ENCODE measurements around the gene UGT1A10.

UGT1A10 gene

DNA sequence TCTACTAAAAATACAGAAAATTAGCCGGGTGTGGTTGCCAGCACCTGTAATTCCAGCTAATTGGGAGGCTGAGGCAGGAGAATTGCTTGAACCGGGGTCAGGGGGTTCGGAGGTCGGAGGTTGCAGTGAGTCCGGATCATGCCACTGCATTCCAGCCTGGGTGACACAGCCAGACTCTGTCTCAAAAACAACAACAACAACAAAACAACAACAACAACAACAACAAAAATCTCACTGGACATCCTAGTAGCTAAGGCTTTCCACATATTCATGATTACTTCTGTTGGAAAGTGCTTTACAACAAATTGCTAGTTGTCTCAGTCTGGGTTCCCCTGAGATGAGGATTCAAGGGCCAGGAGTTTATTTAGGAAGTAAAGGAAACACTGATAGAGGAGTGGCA is 137.6 kb downstream of the UGT1A10 start:
- DNase-seq (ENCODE audit: low spot score) = no peak

DNA sequence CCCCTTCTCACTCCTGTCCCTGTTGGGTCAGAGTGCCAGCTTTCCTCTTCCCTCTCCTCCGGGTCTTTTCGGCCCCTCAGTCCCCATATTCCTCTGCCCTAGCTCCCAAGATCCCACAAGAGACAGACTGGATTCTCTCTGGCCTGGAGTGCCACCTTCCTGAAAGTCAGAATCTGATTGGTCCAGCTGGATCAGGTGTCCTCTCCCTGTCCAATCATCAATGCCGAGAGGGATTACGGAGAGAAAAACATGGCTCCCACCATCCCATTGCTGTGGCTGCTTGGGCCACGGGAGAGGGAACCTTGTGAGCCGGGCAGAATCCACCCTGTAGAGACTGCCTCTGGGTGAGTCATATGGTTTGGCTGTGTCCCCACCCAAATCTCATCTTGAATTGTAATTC is 139.2 kb downstream of the UGT1A10 start:
- no peak for DNase-seq (ENCODE audit: low spot score)

DNA sequence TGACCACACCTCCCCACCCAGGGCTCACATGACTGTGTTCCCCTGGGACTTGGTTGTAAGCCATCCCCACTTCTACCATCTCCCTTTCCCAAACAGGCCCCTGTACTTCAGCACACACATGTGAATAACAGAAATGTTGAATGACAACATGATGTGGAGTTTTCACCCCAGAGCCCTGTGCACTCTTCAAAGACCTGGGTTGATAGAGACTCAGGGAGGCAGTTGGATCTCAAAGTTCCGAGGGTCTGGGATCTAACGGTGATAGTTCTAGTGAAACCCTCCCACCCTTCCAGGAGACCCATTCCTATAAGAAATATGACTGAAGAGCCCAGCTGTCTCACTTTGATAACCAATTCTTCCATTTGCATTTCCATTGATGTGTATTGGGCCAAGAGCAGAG is 141.8 kb downstream of the UGT1A10 start, which contains the start of gene MROH2A:
Gene MROH2A, plus strand, starts transcription at position 301 of the 400 bp plus-strand sequence. CDS start 1,029 bp downstream, outside the sequence.
- DNase-seq (ENCODE audit: low spot score) = no peak

DNA sequence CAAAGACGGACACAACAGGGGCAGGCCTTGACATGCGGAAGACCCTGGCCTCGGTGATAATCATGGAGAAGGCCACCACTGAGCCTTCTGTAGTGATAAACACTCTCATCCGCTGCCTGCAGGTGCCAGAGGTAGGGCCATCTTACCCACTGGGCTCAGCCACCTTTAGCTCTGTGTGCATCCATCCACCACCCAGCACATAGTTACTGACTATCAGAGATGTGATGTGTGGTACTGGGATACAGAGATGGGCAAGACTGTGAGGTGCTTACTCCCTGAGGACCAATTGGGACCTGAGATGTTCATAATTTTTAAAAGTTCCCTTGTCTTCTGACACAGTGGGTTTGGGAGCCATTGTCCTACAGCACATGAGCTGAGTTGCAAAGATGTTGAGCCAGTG is 143.5 kb downstream of the UGT1A10 start:
- DNase-seq (ENCODE audit: low spot score) = no peak

DNA sequence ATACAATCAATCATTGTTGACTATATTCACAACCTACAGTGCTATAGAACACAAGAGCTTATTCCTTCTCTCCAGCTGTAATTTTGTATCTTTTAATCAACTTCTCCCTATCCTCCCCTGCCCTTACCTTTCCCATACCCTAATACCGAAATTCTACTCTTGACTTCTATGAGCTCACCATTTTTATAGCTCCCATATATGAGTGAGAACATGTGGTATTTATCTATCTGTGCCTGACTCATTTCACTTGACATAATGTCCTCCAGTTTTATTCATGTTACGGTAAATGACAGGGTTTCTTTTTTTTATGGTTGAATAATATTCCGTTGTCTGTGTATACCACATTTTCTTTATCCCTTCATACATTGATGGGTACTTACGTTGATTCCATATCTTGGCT is 144.5 kb downstream of the UGT1A10 start:
- no peak for DNase-seq (ENCODE audit: low spot score)

DNA sequence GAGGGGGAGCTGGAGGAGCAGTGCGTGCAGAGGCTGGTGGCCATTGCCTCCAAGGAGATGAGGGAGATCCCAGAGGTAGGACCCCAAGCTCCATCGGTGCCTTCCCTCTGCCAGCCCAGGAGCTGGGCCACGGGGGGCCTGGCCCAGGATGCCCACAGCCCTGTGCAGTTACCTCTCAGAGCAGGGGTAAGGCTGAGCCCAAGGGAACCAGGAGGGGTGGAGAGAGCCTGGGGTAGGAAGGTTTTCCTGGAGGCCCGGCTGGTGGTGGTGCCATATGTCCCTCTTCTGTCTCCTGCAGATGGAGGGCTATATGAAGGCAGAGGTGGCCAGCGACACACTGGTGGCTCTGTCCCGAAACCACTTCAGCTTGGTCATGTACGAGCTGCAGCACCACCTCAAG is 153.3 kb downstream of the UGT1A10 start:
- DNase-seq (ENCODE audit: low spot score) = no peak

DNA sequence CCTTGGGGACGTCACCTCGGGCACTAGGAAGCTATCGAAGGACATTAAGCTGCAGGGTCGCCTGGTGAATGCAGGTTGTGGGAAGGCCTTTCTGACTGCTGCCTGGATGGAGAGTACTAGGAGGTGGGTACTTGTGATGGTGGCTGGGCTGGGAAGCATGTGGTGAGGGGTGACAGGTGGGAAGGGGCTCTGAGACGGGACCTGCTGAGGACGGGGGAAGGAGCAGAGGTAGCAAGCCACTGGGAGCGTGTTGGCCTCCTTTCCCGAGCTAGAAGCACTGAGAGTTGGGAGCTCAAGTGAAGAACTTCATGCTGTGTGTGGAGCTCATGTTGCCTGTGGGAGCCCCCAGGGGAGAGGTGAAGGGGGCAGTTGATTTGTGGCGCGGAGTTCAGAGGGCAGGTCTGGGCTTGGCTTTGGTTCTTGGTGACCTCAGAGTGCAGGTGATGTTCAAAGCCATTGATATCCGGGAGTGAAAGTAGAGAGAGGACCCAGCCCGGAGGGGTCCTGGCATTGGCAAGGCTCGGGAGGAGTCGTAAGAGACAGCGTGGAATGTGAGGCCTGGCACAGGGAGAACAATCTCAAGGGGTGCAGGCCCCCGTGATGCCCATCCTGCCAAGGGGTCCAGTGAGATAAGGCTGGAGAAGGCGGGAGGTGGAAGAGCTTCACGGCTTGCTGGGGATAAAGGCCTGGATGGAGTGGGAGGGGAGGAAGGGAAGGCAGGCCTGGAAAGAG is 155.1 kb downstream of the UGT1A10 start:
- no peak for DNase-seq (ENCODE audit: low spot score)

DNA sequence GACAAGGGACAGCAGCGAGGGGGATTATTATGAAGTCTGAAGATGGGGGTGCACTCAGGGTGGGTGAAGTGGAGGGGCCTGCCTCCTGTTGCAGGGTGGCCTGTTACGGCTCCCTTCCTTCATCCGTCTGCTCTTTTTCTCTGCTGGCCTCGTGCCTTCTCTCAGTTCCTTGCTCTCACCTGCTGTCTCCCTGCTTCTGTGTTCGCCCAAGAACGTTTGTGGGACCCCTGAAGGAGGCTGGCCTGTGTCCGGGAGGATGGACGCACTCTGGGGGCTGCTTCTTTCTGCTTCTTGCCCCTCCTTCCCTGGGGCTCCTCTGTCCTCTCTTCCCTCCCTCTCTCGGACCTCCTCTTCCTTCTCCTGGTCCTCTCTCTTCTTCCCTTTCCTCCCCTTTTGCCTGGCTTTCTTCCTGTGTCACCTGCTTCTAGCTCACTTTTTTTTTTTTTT is 155.7 kb downstream of the UGT1A10 start:
- no peak for DNase-seq (ENCODE audit: low spot score)

DNA sequence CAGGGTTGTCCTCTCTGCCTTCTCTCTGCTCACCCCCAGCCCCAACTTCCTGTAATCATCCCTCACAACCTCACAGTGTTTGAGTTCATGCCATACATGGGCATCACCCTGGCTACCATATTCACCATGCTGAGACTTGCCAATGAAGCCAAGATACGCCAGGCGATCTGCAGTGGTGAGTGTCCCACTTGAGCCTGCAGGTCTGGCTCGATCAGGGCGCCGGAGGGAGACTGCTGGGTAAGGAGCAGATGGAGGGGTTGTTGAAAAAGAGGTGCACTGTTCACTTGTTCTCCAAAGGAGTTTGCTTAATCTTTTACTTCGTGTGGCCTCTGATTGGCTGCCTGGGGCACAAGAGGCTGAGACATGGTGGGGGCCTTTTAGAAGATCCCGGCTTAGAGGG is 156.5 kb downstream of the UGT1A10 start:
- DNase-seq (ENCODE audit: low spot score) = no peak

DNA sequence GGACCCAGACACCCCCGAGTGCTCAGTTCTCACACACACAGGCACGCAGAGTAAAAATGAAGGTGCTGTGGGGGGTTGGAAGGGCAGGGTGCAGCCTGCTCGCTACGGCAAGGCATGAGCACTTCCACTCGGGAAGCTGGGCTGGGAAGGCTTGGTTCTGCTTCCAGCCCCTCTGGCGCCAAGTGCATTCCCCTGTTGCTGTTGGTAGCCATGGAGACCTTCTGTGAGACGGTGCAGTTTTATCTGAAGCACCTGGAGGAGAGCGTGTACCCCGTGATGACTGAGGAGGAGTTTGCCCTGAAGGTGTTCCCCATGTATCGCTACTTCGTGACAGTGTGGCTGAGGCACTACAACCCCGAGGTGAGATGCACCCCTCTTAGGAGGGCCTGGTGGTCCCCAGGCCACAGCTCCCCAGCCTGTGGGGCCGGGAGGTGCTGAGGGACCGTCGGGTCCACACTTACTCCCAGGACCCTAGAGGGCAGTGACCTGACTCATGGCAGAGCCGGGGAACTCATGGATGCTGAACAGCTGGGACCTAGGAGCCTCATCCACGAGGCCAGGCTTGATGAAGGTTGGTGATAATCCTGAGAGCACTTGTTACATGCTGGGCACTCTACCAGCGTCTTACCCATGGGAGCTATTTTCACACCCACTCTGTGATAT is 157.3 kb downstream of the UGT1A10 start:
- DNase-seq (ENCODE audit: low spot score) = no peak

DNA sequence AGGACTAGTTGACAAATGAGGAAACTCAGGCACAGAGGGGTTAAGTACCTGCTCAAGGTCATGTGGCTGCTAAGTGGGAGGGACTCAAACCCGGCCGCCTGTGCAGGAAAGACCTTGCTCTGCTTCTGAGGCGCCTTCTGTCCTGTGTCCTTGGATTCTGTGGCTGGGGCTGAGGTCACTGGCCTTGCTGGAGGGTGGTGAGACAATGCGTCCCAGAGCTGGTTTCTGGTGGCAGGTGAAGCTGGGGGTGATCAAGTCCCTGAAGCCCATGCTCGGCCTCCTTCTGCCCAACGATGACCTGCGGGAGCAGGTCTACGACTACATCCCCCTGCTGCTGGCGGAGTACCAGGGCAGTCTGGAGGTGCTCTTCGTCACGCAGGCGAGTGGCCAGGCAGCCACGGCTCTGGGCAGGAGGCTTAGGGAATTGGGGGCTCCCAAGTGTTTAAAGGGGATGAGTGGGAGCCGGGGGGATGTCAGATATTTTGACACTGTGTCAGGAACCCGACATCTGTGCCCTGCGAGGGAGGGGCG is 157.9 kb downstream of the UGT1A10 start:
- DNase-seq (ENCODE audit: low spot score) = no peak

DNA sequence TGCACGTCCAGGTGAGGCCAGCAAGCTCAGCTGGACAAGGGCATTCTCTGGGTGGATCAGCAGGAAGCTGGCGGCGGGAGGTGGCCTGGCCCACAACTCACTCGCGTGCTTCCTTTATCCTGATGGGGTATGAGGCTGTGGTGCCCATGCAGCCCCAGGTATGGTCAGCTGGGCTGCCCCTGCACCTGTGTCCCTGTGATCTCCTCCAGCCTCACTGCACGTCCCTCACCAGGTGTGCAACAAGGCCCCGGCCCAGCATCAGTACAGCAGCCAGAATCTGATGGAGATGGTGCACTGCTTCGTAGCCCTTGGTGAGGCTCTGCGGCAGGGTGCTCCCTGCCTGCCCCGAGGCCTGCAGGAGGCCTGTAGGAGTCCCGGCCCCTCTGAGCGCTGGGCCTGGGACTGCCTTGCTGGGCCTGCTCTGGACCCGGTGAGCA is 159.5 kb downstream of the UGT1A10 start:
- no peak for DNase-seq (ENCODE audit: low spot score)

DNA sequence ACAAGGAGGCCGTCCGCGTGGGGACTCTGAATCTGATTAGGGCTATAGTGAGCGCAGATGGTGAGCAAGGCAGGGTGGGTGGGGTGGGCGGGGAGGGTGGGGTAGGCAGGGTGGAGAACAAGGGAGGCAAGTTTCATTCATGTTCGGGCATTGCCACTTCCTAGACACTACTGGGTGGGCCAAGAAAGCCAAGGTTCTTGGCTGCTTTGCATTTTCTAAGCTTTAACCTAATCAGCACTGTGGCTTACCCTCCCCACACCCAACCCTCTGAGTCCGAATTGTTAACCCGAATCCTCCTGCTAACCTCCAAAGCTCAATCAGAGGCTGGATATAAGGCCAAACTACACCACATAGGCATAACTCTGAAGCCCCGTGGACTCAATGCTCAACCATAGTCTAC is 160.0 kb downstream of the UGT1A10 start:
- DNase-seq (ENCODE audit: low spot score) = no peak

DNA sequence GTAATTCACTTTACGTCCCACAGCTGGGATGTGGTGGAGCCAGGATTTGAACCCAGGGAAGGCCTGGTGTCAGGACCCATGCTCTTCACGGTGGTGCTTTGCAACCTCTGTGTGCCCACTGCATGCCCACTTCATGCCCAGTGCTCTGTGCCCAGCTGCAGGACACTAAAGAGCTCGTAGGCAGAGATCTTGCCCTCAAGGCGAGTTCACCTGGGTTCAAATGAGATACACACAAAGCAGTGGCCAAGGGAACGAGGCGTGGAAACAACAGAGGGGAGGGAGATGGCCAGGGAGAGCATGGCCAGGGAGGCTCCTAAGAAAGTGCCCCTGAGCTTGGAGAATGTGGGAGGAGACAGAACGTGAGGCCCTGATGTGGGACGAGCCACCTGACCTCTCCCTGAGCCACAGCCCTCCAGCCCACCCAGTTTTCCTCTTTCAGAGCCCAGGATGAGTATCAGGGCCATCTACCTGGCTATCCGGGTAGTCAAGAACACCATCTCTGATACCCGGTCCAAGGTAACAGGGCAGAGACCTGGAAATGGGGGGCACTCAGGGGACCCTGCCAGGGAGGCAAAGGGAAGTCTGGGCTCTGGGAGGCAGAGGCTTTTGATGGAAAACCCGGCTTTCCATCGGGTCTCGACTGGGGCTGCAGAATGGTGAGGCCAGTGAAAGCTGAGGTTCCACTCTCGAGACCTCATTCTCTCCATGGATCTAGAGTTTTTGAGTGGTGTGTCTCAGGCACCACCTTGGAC is 162.3 kb downstream of the UGT1A10 start:
- no peak for DNase-seq (ENCODE audit: low spot score)

DNA sequence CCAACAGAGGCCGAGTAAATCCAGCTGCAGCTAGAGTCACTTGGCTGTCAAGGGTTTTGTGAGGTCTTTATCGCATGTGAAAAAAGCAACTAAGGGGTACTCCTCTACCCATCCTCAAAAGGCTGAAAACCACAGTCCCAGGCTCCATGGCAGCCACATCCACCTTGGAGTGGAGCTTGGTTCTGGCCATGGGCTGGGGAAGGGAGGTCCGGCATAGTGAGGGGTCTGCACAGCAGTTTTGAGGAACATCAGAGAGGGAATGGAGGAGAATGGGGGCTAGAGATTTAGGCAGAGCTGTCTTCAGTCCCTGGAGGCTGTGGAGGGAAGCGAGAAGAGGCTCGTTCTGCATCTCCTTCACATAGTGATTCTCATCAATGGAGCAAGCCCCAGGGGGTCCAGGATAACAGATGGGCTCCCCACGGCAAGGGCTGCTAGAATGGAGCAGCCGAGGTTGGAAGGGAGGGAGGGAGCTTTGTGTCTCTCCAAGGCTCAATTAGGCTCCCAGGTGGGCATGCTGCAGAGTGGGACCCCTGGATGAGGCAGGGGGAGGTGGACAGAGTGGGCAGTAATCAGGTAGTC is 162.9 kb downstream of the UGT1A10 start:
- no peak for DNase-seq (ENCODE audit: low spot score)

DNA sequence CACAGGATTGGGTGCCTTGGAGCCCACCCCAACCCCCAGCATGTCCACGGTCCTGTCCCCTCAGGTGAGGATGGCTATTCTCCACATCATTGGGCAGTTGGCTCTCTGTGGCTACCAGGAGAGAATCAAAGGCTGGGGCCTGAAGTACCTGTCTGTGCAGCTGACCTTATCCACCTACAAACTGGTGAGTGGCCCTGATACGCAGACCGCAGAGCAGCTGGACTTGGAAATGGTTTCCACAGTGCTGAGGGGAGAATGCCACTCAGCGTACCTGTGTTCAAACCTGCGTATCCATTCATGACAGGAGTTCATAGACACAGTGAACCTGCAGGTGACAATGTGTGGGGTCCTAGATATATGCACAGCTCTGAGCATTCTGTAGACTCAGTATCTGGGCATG is 163.5 kb downstream of the UGT1A10 start:
- DNase-seq (ENCODE audit: low spot score) = no peak

DNA sequence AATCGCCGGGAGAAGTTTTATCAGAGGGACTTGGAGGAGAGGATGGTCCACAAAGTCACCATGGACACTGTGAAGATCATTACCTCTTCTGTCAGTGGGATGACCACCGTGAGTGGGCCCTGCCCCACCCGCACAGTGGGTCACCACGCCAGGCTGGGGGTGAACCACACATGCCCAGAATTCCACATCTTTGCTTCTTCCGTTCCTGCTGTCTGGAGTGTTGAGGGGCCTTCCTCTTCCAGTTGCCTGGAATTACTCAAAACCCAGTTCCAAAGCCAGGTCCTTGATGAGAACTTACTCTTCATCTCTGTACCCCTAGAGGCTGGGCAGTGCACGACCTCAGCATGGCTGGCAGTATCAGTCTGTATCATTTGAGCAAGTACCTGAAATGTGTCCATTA is 164.0 kb downstream of the UGT1A10 start:
- DNase-seq (ENCODE audit: low spot score) = no peak

DNA sequence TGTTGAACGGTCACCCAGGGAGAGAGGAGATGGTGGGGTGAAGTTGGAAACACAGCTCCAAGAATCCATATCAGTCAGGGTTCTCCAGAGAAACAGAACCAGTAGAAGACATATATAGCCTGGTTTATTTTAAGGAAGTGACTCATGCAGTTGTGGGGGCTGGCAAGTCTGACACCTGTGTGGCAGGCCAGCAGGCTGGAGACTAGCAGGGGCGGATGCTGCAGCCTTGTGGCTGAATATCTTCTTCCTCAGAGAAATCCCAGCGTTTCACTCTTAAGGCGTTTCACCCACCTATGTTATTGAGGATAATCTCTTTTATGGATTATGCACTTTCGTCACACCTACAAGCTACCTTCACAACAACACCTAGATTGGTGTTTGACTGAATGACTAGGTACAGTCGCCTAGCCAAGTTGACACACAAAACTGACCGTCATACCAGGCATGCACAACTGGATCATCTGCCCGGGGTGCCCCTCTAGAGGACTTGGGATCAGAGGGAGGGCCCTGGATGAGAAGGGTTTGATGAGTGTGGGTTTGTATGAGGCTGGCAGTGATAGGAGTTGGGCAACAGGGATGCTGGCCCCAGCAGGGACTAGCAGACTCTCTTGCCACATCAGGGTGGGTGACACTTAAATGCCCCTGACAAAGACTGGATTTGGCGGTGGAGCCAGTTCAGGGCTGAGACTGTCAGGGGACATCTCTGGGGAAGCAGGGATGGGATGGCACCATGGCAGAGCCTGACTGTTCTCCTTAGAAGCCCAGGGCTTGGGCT is 165.3 kb downstream of the UGT1A10 start:
- no peak for DNase-seq (ENCODE audit: low spot score)

DNA sequence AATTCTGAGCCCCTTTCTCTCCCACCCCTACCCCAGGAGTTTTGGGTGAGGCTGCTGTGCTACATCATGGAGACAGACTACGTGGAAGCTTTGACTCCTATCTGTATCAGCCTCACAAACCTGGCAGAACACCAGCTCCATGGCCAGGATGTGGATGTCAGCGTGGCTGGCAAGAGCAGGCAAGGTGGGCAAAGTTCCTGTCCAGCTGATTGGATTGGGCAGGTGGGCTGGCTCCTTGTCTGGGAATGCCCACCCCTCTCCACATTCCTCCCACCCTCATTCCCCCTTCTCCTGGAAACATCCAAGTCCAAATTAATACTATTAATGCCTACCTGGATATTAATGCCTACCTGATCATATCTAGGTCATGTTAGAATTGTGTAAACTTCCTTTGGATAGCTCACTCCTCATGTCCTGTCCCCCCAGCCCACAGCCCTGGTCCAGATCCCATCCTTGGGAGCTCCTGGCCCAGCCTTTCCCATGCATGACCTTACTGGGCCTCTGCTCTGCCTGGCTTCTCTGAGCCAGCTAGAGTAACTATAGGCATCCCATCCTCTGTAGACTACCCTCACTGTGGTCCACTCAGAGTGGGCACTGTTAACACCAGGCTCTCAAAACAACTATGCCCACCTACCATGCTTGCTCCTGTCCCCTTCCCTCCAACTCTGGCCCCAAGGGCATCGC is 166.0 kb downstream of the UGT1A10 start:
- no peak for DNase-seq (ENCODE audit: low spot score)

DNA sequence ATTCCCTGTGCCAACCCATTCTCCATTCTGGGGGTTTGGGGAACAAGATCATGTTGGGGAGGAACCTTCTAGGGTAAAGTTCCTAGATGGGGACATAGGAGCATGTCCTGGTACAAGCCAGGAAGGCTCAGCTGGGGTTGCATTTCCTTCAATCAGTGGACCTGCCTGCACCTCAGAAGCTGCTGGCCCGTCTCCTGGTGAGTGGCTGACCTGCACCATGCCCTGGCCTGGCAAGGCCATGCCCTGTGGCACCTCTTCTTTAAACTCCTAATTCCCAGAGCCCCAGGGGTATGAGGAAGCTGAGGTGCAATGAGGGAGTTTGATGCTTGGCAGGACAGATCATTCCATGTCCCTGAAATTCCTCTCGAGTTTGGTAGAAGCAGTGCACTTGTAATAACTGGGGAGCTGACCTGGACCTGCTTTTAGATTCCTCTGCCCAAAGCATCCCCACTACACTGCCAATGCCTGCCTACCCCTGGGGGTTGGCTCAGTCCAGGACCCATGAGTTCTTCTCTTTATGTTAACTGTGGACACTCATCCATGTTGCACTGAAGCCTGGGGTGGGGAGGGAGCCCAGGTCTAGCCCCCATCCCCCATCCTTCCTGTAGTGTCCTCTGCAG is 167.2 kb downstream of the UGT1A10 start:
- DNase-seq (ENCODE audit: low spot score) = no peak
